Stimulated activated CD4-positive, alpha-beta T cell treated with anti-CD3 and anti-CD28 coated beads, TNF-alpha, amount 100 ng/mL, for 48 hours (primary cell): ENCODE results near the gene SIRPB2.

Source experiments
- DNase-seq, 3 donors: peaks; one replicate each; pipeline ENCODE4 v3.0.0-alpha.2; 2020; ENCODE audit warnings: low read depth in 3 of 3

Gene SIRPB2

DNA sequence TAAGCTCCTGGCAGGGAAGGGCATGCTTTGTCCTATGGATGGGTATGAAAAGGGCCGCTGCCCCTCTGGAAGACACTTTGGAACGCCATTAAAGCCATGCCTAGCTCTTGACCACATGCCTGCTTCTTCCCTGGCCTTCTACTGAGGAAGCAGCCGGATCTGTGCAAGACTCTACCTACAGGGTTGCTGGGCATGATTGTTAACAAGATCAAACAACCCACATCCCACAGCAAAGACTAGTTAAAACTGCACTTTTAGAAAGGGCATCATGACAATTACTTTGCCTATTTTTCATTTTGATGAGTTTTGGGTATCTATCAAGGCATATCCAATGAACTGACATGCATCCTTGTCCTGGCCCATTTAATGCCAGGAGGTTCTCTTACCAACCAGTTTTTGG is 50.1 kb downstream of the SIRPB2 start:
- no peak for DNase-seq

DNA sequence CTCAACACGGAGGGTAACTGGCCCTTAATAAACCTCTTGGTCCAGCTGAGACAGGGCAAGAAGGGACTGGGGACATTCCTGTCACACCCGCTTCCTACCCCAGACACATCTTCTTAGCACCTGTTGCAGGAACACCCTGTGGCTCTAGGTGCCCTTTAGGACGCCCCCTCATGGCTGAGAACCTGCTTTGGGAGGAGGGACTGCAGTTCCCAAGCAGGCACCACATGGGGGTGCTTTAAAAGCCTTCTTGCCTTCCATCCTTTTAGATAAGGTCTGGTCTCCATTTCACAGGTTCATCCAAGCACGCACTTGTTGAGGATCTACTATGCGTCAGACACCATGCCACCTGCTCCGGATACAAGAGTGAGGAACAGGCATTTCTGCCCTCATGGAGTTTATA is 51.2 kb downstream of the SIRPB2 start:
- DNase-seq: no peak

DNA sequence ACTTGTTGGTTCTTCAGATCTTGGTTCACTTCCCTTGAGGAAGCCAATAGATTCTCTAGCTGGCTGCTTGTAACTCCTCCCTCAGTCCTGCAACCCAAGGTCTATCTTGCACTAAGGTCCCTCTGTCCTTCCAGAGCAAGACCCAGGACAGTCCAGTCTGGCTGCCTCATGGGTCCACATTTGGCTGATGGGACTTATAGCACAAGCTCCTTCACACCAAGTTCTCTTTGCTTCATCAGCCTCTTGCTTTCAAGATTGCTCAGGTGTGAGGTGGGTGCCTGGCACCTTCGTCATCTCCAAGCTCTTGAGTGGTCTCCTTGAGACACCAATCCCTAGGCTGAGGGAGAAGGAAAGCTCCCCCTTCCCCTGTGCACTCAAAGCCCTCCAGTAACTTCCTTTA is 52.9 kb downstream of the SIRPB2 start:
- DNase-seq: no peak

DNA sequence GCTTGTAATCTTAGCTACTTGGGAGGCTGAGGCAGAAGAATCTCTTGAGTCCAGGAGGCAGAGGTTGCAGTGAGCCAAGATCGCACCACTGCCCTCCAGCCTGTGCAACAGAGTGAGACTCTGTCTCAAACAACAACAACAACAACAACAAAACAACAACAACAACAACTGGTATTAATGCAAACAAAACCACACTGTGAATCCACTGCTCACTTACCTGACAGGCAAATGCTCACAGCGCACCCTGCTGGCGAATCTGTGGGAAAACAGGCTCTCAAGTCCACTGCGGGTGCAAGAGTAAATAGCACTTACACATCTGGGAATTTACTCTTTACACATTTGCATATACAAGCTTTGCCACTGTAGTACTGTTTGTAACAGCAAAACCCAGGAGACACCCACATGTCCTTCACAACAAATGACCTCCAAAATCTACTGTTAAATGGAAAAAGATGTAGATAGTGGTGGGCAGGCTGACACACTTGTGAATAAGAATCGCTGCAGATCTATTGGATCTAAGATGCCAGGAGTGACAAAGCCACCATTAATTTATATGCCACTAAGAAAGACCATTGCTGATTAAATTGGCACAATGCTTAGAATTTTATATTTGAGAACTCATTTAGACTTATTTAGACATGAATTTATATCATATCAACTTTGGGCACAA is 53.9 kb downstream of the SIRPB2 start:
- peak; percentile 58 to 66 (median 59) for DNase-seq

DNA sequence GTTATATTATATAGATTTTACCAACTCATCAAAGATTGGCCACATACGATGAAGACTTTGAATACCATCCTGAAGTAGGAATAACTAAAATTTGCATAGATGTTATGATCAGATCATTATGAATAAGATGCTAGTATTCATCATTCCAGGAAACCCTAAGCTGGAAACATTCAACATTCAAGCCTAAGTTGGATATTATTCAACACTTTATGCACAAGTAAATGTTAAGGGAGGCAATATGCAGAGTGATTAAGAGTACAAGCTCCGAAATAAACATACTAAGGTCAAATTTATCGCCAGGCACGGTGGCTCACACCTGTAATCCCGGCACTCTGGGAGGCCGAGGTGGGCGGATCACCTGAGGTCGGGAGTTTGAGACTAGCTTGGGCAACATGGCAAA is 55.0 kb downstream of the SIRPB2 start:
- DNase-seq: no peak

DNA sequence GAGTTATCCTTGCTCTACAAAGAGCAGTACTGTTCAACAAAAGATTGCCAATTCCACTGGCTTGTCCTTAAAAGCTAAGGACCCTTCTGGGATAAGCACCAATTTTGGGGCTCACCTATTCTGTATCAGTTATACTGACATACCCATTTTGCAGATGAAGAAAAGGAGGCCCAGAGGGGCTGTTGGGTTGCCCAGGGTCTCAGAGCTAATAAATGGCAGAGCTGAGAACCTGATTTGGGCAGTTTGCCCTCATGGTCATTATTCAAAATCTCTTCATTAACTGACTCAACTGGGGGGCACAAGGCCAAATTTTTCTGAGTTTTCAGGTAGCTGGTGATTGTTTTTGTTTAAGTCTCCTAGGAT is 55.9 kb downstream of the SIRPB2 start:
- no peak for DNase-seq

DNA sequence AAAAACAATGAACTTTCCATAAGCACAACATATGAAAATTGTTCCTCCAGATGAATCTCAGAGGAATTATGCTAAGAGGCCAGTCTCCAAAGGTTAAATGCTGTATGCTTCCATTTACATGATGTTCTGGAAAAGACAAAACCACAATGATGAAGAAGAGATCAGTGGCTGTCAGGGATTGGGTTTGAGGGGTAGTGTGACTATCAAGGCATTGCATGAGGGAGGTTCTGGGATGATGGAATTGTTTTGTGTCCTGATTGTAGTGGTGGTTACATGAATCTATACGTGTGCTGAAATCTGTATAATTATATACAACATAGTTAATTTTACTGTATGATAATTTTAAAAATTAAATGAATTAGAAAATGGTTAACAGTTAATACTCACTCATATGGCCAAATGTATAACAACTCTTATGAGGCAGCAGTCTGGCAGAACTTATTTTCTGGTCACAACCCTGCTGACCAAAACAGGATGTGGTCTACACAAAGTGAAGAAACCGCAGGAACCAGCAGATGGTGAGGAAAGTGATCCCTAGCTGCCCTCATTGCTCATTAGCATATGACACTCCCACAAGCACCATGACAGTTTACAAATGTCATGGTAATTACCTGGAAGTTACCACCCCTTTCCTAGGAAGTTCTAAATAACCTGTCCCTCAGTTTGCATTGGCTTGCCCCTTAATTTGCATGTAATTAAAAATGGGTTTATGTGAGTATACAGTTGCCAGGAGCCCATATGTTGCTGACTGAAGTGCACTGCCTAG is 56.5 kb downstream of the SIRPB2 start:
- peak; percentile 20 to 47 (median 26) for DNase-seq

DNA sequence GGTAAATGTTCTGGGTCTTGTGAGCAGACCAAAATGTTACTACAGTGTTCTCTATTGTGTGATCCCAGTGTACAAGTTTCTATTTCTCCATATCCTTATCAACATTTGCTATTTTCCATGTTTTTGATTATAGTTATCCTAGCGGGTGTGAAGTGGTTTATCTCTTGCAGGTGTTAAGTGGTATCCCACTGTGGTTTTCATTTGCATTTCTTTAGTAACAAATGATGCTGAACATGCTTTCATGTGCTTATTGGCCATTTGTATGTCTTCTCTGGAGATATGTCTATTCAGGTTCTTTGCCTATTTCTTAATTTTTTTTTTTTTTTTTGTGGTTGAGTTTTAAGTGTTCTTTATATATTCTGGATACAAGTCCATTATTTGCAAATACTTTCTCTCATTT is 60.1 kb downstream of the SIRPB2 start:
- no peak for DNase-seq

DNA sequence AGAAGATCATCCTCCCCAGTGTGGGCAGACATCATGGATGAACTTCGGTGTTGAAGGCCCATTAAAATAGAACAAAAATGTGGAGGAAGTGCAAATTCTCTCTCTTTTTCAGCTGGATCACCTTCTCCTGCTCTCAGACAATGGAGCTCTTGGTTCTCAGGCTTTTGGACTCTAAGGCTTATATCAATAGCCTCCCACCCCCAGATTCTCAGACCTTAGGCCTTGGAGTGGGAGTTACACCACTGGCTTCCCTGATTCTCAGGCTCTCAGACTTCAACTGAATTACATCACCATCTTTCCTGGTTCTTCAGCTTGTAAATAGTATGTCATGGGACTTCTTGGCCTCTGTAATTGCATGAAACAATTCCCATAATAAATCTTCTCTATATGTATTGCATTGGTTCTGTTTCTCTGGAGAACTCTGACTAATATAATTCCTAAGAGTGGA is 61.2 kb downstream of the SIRPB2 start:
- DNase-seq: no peak

DNA sequence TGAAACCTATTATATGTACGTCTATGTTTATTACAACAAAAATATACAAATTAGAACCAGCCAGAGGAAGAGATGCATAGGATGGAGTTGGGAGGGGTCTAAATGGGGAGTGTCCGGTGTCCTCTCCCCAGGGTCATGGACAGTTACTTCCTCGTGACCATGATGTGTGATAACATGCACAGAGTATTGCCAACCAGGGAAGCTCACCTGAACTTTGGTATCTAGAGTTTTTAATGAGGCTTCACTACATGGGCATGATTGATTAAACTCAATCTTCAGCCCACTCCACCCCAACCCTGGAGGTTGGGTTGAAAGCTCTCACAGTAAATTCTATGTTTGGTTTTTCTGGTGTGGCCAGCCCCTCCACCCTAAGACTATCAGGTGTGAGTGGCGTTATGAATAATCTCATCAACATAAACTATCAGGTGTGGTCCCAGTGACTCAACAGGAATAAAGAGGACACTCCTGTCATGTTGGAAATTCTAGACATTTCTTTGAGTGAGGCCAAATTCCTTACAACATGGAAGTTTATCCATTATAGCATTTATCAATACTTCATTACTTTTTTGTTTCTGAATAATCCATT is 62.0 kb downstream of the SIRPB2 start:
- DNase-seq: no peak

DNA sequence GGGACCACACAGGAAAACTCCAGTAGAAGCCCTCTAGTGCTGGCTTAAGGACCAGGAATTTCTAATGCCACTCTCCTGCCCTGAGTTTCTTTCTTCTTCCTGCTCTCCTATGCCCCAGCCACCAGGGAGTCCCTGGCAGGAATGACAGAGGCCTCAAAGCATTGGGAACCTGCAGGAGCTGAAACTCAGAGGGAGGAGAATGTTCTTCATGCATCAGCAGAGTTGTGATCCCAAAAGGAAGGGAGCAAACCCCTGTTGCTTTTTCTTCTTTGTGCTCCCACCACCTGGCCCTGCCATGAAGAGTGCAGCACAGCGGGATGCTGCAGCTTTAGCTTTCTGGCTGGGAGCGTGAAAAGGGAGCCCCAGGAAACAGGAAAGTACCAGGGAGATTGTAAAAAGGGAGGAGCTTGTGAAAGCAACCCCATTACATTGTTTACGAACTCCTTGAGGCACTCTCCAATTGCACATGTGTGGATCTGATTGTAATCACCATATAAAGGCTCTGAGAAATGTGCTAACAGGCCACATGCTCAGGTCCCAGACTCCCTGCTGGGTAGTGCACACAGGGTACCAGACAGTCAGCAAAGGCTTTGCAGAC is 63.7 kb downstream of the SIRPB2 start:
- no peak for DNase-seq

DNA sequence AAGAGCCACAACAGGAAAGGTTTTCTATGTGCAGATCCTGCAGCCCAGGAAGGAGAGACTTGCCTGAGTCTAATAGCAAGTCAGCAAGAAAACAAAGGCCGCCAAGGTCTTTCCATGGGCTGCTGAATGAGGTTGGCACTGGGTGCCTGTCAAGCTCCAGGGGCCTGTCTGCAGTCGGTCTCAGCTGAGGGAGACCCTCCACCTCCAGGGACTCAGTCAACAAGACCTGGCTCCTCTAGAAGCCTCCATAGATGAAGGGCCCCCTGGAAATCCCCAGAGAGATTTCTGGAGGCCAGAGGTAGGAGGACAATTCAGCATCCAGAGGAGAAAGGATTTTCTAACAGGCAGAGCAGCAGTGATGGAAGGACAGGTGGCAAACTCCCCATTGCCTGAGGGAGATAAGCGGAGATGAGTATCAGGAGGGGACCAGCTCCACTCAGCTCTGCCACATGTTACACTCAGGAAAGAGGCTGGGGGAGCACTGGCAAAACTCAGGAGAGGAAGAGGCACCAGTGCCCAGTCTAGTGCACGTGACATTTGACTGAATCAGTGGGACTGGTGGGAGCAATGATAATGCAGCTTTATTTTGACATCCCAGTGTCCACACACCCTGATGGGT is 64.9 kb downstream of the SIRPB2 start:
- DNase-seq: no peak
